ENCODE results near the gene SRCIN1. TPM values are rescaled to one million over a fixed set of nuclear protein-coding genes. Genes with fewer than 3 reads are reported as not detected.
"Not testable (repeated sequence)": the region's sequence is repeated elsewhere in the genome, so short reads cannot be mapped to it uniquely, and the experiment has no call there.

Gene SRCIN1
- total RNA-seq, 1 donor from 2014 or later = 0.20 TPM

- DNase-seq (ENCODE audit: low read depth, low spot score) = no peak
Observed at GRCh38 chr17:38485146-38485468, 120.6 kb downstream of the SRCIN1 start.

- peak; percentile 26 for DNase-seq (ENCODE audit: low read depth, low spot score)
Observed at GRCh38 chr17:38484242-38485145, 121.3 kb downstream of the SRCIN1 start.

GRCh38 chr17:38482700-38483043, 123.1 kb downstream of the SRCIN1 start:
- DNase-seq (ENCODE audit: low read depth, low spot score) = not testable (repeated sequence)

GRCh38 chr17:38482039-38482699, 123.6 kb downstream of the SRCIN1 start:
- DNase-seq (ENCODE audit: low read depth, low spot score) = not testable (repeated sequence)

Other genes starting within 250 kb of the SRCIN1 start
- gene ARHGAP23, start 177.5 kb downstream of the SRCIN1 start, total RNA-seq = 44.8 and 45.1 TPM in 2 replicates
- 2.6 and 4.2 TPM in 2 replicates for gene EPOP, start 69.0 kb upstream of the SRCIN1 start, total RNA-seq
- gene MLLT6, start 99.3 kb upstream of the SRCIN1 start, total RNA-seq = 26.8 and 30.2 TPM in 2 replicates
- gene CISD3, start 124.4 kb upstream of the SRCIN1 start, total RNA-seq = 5.7 and 7.0 TPM in 2 replicates
- 6.4 and 6.9 TPM in 2 replicates for gene PCGF2, start 142.4 kb upstream of the SRCIN1 start, total RNA-seq
- 367 and 404 TPM in 2 replicates for gene PSMB3, start 146.8 kb upstream of the SRCIN1 start, total RNA-seq
- gene PIP4K2B, start 193.6 kb upstream of the SRCIN1 start, total RNA-seq = 37.3 and 64.8 TPM in 2 replicates
- 11.3 and 14.4 TPM in 2 replicates for gene CWC25, start 219.4 kb upstream of the SRCIN1 start, total RNA-seq
- 1,269 and 1,824 TPM in 2 replicates for gene RPL23, start 247.8 kb upstream of the SRCIN1 start, total RNA-seq